NCI-H2227 treated with DMSO at 0.1 percent for 48 hours (cell line): Measurements from ENCODE around the gene CLEC16A.

Source experiments
- DNase-seq: peaks from one replicate; lab custom pipeline; 2025; lab: John Stamatoyannopoulos, UW

CLEC16A gene

GRCh38 chr16:11140466-11140865, 196.1 kb downstream of the CLEC16A start:
- DNase-seq = no peak

DNA sequence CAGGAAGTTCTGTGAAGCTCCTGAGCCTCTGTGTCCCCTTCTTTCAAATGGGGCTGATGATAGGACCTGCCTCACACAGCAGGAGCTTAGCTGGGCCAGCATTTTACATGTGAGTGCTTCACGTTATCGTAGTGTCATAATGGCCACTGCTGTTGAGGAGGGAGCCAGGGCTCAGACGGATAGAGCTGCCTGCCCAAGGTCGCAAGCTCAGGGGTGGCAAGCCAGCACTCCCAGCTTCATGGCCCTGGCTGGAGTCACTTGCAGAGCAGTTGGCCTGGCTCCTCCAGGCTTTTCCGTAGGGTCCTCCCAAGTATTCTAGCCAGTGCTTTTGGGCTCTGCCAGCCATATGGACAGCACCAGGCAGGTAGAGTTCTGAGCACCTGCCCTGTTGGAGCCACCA, 196.5 kb downstream of the CLEC16A start:
- no peak for DNase-seq

GRCh38 chr16:11141409-11142260, 197.3 kb downstream of the CLEC16A start:
- no peak for DNase-seq

DNA sequence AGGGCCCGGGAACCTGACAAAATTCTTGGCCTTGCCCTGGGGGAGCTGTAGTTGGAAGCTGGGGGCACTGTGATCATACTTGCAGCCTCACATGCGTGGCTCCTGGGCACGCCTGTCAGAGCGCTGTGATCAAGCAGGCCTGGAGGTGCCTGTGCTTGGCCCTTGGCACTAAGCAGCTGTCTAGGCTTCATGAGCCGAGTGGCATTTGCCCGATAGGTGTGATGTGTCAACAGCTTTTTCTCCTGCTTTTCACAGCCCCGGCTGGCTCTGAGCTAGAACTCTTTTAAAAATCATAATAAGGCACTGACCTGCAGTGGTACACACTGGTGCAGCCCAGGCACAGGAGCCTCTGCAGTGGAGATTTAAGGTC, 197.9 kb downstream of the CLEC16A start:
- no peak for DNase-seq

DNA sequence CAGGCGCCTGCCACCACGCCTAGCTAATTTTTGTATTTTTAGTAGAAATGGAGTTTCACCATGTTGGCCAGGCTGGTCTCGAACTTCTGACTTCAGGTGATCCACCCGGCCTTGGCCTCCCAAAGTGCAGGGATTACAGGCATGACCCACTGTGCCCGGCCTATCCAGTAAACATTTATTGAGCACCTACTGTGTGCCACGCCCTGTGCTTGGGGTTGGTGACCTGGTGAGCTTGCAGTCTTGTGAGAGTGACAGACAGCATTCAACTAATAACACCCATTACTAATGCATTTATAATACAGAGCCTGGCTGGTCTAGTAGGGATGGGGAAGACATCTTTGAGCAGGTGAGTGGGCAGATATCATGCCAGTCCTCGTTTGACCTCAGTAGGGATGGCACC, 198.6 kb downstream of the CLEC16A start:
- DNase-seq = no peak

GRCh38 chr16:11143372-11144035, 199.1 kb downstream of the CLEC16A start:
- DNase-seq = no peak

- DNase-seq = no peak
These were observed 199.8 kb downstream of the CLEC16A start for GRCh38 chr16:11144122-11144521.

- DNase-seq = no peak
These were observed 200.9 kb downstream of the CLEC16A start for GRCh38 chr16:11145173-11145818.

DNA sequence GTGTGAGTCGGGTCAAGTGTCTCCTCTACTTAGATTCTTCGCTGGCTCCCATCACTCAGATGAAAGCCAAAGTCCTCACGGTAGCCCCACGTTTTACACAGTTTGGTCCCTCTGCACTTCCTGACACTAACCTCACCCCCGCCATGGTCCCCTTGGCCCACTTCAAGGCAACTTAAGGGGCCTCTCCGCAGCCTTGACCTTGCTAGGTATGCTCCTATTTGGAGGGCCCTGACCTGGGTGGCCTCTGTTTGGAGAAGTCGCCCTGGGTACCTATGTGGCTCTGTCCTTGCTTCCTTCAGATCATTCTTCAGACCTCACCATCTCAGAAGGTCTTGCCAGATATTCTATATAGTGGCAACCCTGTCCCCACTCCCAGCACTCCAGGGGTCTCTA, 201.5 kb downstream of the CLEC16A start:
- DNase-seq = no peak

- DNase-seq = no peak
These were observed 202.8 kb downstream of the CLEC16A start for GRCh38 chr16:11147033-11147753.

DNA sequence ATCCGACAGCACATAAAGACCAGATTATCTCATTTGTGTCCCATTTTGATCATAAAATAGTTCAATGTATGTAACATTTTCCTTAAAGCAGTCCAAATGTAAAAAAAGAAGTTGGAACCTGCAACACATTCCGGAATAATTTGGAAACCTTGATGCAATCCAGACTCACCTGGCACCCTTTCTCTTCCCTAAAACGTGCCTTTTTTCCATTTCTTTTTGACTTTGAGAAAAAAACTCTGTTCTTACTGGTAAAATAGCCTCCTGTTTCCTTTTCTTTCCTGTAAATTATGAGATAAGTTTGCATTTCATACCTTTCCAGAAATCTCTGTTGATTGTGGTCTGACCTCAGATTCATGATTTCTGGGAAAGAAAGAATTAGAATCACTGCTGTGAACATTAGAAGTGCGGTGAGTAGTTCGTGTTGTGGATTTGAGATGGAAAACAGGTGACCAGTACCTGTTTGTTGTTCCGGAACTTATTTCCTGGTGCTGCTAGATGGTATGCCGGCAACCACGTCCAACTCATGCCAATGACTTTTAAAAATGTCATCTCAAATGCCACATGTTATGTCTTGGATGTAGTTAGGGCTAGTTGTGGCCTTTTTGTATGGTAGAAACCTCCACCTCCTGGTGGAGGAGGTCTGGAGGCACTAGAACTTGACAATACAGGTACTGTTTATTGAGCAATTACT, 203.5 kb downstream of the CLEC16A start:
- no peak for DNase-seq

DNA sequence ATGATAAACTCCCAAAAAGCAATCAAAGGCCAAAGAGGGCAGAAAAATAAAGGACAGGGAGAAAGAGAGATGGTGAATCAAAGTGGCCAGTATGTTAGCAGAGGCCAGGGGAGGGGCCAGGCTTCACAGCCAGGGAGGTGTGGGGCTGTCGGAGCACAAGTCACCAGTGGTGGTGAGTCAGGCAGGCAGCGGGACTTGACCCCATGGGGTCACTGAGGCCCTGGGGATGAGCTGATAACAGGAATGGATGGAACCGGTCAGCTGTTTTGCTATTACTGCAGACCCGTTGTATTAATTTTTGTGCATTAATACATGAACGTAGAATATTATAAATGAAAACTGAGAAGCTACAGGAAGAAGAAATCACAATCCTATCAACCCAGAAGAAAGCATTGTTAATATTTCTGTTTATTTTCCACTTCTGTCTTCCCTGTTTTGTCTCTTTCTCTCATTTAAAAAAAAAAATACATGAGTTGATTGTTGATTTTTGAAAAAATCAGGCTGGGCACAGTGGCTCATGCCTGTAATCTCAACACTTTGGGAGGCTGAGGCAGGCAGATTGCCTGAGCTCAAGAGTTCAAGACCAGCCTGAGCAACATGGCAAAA, 204.8 kb downstream of the CLEC16A start:
- DNase-seq = no peak

GRCh38 chr16:11150190-11150589, 205.8 kb downstream of the CLEC16A start:
- DNase-seq = no peak

DNA sequence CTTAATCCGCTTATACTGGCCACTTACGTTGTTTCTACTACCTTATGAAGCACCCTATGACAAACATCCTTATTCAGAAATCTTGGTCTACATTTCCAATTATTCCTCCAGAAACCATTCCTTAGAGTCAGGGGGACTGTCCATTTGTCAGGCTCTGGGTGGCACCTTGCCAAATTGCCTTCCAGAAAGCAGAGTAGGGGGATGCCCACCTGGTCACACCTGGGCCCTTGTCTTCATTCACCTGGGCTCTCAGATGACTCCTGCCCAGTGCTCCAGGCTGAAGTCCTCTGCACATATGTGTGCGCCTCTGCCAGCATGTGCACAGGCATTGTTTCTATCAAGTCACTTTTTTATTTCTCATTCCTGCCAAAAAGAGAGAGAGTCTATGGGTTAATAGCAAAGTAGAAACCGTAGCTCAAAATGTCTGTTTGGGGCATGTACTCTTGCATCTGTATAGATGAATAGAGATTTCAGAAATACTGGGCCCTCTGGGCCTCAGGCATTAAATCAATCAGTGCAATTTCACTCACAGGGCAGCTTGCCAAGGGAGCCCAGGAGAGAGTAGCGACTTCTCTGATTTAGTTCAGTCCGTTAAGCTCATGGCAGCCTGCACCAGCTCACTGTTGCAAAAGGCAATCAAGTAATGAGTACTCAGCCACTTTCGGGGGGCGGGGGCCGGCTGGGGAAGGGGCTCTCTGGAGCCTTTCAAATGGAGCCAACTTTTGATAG, 207.0 kb downstream of the CLEC16A start:
- peak; percentile 5 for DNase-seq

GRCh38 chr16:11151885-11152629, 207.7 kb downstream of the CLEC16A start:
- no peak for DNase-seq

DNA sequence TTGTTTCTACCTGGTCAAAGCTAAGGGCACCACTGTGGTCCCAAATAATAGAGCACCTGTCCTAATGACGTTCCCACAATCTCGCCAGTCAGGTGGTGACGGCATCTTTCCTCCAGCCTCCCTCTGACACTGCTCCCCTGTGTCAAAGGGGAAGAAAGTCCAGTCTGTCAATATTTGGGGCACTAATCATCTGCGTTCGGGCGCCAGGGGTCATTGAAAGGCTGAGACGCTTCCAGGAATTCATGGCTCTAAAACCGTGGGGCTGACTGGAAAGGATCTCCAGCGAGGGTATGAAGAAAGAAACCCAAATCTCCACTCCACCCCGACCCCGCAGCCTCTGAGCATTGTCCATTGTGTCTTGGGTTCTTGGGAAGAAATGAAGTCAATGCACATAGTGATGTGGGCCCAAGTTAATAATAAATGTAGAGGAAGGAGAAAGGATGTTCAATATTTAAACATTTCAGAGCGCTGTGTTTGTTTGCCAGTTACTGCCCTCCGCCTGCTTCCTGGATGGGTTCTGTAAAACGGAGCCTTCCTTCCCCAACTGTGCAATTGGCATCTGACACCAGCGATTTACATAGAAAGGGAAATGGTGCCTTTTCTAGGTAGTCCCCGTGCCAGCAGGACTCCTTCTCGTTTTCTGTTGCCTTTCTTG, 208.4 kb downstream of the CLEC16A start:
- no peak for DNase-seq

DNA sequence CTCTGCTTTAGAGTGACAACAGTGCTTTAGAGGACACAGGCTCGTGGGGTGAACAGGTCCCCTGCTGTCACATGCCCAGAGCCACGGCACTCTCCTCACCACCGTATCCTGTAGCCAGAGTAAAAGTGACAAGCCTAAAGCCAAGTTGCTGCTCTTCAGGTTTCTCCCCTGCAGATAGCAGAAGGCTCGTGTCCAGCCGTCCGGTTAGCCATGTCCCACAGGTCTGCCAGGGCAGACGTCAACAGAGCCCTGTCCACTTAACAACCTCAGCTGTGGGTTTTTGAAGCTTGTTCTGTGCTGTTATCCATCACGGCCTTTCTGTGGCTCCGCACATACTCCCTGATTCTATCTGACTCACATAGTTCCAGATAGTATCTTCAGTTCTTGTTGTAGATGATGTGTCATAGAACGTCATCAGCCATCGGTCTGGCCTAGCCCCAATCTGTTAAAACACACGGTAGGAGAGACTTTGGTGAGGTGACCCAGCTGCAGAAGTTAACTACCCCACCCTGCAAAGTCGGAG, 211.0 kb downstream of the CLEC16A start:
- DNase-seq = no peak

DNA sequence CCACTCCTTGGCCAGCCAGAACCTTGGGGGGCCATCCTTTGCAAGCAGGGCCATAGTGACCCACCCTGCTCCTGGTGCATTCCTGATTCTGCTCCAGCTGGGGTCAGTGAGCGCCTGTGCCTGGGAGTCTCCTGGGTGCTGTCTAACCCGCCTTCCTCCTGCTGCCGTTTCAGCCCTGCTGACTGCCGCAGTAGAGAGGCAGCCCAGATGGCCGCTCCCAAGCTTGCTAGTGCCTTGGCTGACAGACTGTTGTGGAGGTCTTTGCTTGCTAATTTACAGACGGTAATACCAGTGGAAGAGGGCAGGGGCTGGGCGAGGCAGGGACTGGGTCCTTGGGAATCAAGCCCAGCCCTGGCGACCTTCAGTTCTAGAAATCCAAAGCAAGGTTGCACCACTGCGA, 212.0 kb downstream of the CLEC16A start:
- DNase-seq = no peak

DNA sequence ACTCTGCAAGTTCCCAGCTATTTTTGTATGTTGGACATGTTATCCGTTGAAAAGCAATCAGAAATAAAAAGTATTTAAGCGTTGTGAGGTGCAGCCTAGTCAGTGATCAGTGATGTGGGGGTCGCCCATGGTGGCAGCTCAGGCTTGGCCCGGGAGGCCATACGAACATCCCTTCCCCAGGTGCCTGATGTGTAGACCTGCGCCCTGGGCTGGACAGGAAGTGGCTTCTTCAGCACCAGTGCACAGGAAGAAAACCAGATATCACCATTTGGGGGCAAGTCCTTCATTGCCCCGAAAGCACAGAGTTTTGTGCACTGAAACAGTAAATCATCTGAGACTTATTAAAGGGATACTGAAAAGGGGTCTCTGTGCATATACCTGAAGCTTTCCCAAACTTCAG, 212.8 kb downstream of the CLEC16A start:
- DNase-seq = no peak
